ENCODE measurements around the gene TAB2.

TAB2 gene, protein sequence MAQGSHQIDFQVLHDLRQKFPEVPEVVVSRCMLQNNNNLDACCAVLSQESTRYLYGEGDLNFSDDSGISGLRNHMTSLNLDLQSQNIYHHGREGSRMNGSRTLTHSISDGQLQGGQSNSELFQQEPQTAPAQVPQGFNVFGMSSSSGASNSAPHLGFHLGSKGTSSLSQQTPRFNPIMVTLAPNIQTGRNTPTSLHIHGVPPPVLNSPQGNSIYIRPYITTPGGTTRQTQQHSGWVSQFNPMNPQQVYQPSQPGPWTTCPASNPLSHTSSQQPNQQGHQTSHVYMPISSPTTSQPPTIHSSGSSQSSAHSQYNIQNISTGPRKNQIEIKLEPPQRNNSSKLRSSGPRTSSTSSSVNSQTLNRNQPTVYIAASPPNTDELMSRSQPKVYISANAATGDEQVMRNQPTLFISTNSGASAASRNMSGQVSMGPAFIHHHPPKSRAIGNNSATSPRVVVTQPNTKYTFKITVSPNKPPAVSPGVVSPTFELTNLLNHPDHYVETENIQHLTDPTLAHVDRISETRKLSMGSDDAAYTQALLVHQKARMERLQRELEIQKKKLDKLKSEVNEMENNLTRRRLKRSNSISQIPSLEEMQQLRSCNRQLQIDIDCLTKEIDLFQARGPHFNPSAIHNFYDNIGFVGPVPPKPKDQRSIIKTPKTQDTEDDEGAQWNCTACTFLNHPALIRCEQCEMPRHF
- 209 to 242 reads per million in 2 donors for total RNA-seq

DNA sequence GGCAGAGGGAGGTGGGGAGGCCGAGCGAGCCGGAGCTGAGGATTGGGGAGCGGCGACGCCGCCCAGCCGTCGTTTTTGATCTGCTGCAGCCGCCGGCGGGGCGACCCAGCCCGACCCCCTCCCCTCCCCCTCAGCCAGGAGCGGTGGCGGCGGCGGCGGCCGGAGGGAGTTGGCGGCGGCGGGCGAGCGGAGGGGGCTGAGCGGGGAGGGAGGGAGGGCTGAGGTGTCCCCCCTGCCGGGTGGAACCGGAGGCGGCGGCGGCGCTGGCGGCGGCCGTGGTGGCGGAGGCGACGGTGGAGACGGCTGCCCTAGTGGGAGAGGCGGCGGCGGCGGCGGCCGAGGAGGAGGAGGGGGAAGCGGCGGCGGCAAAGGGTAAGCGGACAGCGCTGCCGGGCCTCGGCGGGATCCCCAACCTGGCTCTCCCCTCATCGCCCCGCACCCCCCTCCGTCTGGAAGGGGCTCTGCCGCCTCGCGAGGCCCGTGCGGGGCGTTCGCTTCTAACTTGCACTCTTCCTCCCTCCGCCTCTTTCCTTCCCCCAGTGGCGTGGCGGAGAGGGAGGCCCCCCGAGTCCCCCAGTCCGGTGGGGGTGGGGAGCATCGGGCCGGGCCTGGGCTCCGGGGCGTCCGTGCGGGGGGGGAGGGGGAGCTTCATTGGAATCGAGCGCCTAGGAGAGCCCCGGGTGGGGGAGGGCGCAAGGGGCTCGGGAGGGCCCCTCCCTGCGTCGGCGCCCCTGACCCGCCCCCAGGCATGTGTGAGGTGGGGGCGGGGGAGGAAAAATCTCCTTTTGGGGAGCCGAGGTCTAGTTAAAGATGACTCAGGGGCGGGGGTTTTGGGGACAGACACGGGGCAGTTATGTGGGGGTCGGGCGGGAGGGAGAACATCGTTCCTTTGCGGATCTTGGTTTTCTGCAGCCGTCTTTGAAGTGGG is at the start of gene TAB2:
TAB2 (plus strand) TSS at position 69 of the 928 bp plus-strand sequence. CDS start 52,286 bp downstream, outside the sequence.
- DNase-seq: peak; percentile 31 to 80 (median 56)

DNA sequence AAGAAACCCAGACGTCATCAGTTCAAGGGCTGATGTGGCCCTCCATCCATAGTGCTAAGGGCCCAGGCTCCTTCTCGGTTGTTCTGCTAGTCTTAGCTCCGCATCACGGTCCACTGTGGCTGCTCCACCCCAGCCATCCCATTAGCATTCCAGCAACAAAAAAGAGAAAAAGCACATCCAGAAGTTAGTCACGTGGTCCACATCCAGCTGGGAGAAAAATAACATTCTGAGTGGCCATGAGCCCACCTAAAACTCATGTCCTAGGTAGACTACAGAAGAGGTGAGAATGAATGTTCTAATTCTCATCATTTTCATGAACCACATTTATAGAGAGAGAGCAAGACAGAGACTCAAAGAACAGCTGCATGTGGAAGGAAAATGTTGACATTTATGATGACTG is 49.4 kb upstream of the TAB2 start:
- no peak for DNase-seq

GRCh38 chr6:149268768-149269167 is 48.7 kb upstream of the TAB2 start:
- DNase-seq: no peak

GRCh38 chr6:149270616-149271015 is 46.9 kb upstream of the TAB2 start:
- no peak for DNase-seq

- peak in 4 of 5 experiments; percentile 14 to 77 (median 34) for DNase-seq
Measured at GRCh38 chr6:149271348-149272340, 45.9 kb upstream of the TAB2 start.

GRCh38 chr6:149273318-149273717 is 44.2 kb upstream of the TAB2 start:
- DNase-seq: peak in 1 of 5 experiments; percentile 19

- no peak for DNase-seq
Measured at GRCh38 chr6:149275621-149276020, 41.9 kb upstream of the TAB2 start.

GRCh38 chr6:149277621-149278020 is 39.9 kb upstream of the TAB2 start:
- DNase-seq: no peak

DNA sequence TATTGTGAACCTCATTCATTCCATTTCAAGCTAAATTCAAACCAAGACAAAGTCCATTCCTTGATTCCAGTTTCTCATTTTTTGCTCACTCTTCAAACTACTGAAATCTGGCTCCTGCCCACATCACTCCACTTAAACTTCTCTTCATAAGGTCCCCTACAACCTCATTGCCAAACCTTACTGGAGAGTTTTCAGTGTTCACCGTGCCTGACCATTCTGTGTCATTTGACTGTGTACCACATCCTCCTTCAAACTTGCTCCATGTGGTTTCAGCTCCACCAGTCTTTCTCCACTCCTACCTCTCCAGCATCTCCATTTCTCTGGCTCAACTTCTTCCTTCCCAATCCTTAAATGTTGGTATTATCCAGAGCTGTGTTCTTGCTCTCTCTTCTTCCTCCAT is 38.5 kb upstream of the TAB2 start:
- peak in 1 of 5 experiments; percentile 29 for DNase-seq

DNA sequence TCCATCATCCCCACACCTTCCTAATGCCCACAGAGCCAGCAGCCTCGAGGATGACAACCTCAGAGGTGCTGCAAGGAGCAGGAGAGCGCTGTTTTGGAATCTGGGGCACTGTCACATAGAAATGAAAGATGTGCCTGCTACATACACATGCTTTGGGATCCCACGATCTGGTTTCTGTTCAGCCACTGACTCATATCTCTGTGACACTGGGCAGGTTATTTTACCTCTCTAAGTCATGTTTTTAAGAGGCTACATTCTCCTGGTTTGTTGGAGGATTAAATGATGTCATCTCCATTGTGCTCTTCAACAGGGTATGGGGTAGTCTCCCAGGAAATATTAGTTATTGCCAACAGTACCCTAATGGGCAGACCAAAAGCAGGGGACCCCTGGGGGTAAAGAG is 32.6 kb upstream of the TAB2 start:
- peak in 1 of 5 experiments; percentile 48 for DNase-seq

DNA sequence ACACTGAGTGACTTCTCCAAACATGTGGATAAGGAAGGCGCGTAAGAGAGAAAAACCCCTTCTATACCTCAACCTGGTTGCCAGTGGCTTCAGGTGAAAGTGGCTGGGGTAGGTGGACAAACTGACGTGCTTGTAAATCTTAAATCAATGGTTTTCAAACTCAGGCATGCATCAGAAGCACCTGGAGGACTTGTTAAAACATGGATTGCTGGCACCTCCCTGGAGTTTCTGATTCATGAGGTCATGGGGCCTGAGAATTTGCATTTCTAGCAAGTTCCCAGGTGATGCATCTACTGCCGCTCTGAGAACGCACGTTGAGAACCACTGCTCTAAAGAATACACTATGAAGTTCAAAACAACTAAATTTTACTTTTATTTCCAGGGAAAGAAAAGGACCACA is 31.9 kb upstream of the TAB2 start:
- no peak for DNase-seq

DNA sequence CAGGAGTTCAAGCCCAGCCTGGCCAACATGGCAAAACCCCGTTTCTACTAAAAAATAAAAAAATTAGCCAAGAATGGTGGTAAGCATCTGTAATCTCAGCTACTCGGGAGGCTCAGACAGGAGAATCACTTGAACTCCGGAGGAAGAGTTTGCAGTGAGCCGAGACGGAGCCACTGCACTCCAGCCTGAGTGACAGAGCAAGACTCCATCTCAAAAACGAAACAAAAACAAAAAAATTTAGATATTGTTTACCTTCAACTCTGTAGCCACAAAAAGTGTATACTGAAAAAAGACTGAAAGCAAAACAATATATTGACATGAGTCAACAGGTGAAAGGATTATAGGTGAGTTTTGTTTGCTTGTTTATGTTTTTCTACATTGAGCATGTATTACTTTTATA is 30.6 kb upstream of the TAB2 start:
- DNase-seq: no peak

DNA sequence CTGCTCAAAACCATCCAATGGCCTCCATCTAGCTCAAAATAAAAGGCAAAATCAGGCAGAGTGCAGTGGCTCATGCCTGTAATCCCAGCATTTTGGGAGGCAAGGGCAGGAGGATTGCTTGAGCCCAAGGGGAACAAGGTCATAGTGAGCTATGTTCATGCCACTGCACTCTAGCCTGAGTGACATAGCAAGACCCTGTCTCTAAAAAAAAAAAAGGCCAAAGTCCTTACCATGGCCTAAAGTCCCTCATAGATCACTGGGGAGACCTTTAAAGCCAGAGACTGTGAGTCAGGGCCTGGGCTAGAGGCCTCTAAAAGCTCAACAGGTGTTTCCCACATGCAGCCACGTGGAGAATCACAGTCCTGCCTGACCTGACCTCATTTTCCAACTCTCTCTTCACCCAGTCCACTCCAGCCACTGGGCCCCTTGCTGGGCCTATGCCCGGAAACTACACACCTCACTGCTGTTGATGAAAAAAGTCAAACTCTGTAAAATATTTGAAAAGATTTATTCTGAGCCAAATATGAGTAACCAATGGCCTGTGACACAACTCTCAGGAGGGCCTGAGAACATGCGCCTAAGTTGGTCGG is 28.2 kb upstream of the TAB2 start:
- DNase-seq: no peak

GRCh38 chr6:149289966-149290365 is 27.5 kb upstream of the TAB2 start:
- DNase-seq: no peak

- no peak for DNase-seq
Measured at GRCh38 chr6:149293244-149293643, 24.3 kb upstream of the TAB2 start.

GRCh38 chr6:149300563-149300962 is 16.9 kb upstream of the TAB2 start:
- no peak for DNase-seq

- DNase-seq: no peak
Measured at GRCh38 chr6:149302723-149303122, 14.8 kb upstream of the TAB2 start.

- DNase-seq: no peak
Measured at GRCh38 chr6:149303468-149303867, 14.0 kb upstream of the TAB2 start.

- DNase-seq: no peak
Measured at GRCh38 chr6:149305372-149305771, 12.1 kb upstream of the TAB2 start.

GRCh38 chr6:149306967-149307366 is 10.5 kb upstream of the TAB2 start:
- no peak for DNase-seq

- no peak for DNase-seq
Measured at GRCh38 chr6:149311293-149311692, 6.2 kb upstream of the TAB2 start.
